Measurements from ENCODE around the gene ZCCHC7.

ZCCHC7 gene

GRCh38 chr9:37342895-37343294 is 222.5 kb downstream of the ZCCHC7 start:
- DNase-seq: no peak

GRCh38 chr9:37343724-37344123 is 223.3 kb downstream of the ZCCHC7 start:
- DNase-seq: no peak

- DNase-seq: no peak
Observed at GRCh38 chr9:37345038-37345437, 224.7 kb downstream of the ZCCHC7 start.

GRCh38 chr9:37348917-37349316 is 228.5 kb downstream of the ZCCHC7 start:
- DNase-seq: no peak

- peak; percentile 55 for DNase-seq
Observed at GRCh38 chr9:37350486-37351190, 230.3 kb downstream of the ZCCHC7 start.

GRCh38 chr9:37353791-37354190 is 233.4 kb downstream of the ZCCHC7 start:
- no peak for DNase-seq

GRCh38 chr9:37362430-37362829 is 242.1 kb downstream of the ZCCHC7 start:
- DNase-seq: no peak

GRCh38 chr9:37363124-37363523 is 242.8 kb downstream of the ZCCHC7 start:
- DNase-seq: no peak

- DNase-seq: no peak
Observed at GRCh38 chr9:37364136-37364535, 243.8 kb downstream of the ZCCHC7 start.

- DNase-seq: no peak
Observed at GRCh38 chr9:37364751-37365360, 244.5 kb downstream of the ZCCHC7 start.

- no peak for DNase-seq
Observed at GRCh38 chr9:37369671-37370070, 249.3 kb downstream of the ZCCHC7 start.

GRCh38 chr9:37370282-37370681 is 249.9 kb downstream of the ZCCHC7 start:
- DNase-seq: no peak

GRCh38 chr9:37370968-37371563 is 250.7 kb downstream of the ZCCHC7 start:
- no peak for DNase-seq

GRCh38 chr9:37371565-37372464 is 251.4 kb downstream of the ZCCHC7 start:
- DNase-seq: no peak

- no peak for DNase-seq
Observed at GRCh38 chr9:37372839-37373238, 252.5 kb downstream of the ZCCHC7 start.

GRCh38 chr9:37373621-37374020 is 253.2 kb downstream of the ZCCHC7 start:
- no peak for DNase-seq

GRCh38 chr9:37374892-37375291 is 254.5 kb downstream of the ZCCHC7 start:
- no peak for DNase-seq

- DNase-seq: no peak
Observed at GRCh38 chr9:37377688-37378612, 257.6 kb downstream of the ZCCHC7 start.

- DNase-seq: no peak
Observed at GRCh38 chr9:37378613-37379004, 258.2 kb downstream of the ZCCHC7 start.

GRCh38 chr9:37379835-37380234 is 259.5 kb downstream of the ZCCHC7 start:
- DNase-seq: no peak

GRCh38 chr9:37380570-37380969 is 260.2 kb downstream of the ZCCHC7 start:
- DNase-seq: no peak

- DNase-seq: no peak
Observed at GRCh38 chr9:37381094-37381741, 260.8 kb downstream of the ZCCHC7 start.
